Measurements from ENCODE around the gene NOLC1.

NOLC1 gene

GRCh38 chr10:102151774-102152544, at the start of gene NOLC1:
NOLC1 (plus strand) TSS chr10:102152389; CDS start chr10:102152411, 22 bp downstream.
- DNase-seq: peak; percentile 75 to 99 (median 93)

GRCh38 chr10:102102421-102102820, 49.8 kb upstream of the NOLC1 start:
- DNase-seq: no peak

- no peak for DNase-seq
Measured at GRCh38 chr10:102106998-102107397, 45.2 kb upstream of the NOLC1 start.

GRCh38 chr10:102109166-102110116, 42.7 kb upstream of the NOLC1 start:
- DNase-seq: no peak

- DNase-seq: no peak
Measured at GRCh38 chr10:102111276-102111675, 40.9 kb upstream of the NOLC1 start.

- no peak for DNase-seq
Measured at GRCh38 chr10:102112210-102112817, 39.9 kb upstream of the NOLC1 start.

GRCh38 chr10:102113261-102113955, 38.8 kb upstream of the NOLC1 start:
- no peak for DNase-seq

- peak in 5 of 14 donors; percentile 26 to 63 (median 45) for DNase-seq
Measured at GRCh38 chr10:102113956-102114857, 38.0 kb upstream of the NOLC1 start.

GRCh38 chr10:102114861-102115618, 37.1 kb upstream of the NOLC1 start:
- peak; percentile 32 to 90 (median 81) for DNase-seq

GRCh38 chr10:102115775-102116174, 36.4 kb upstream of the NOLC1 start:
- DNase-seq: peak in 1 of 14 donors; percentile 3

GRCh38 chr10:102116656-102117055, 35.5 kb upstream of the NOLC1 start:
- peak in 1 of 14 donors; percentile 2 for DNase-seq

- DNase-seq: peak in 13 of 14 donors; percentile 69 to 94 (median 85)
Measured at GRCh38 chr10:102117391-102118159, 34.6 kb upstream of the NOLC1 start.

- DNase-seq: peak in 11 of 14 donors; percentile 21 to 51 (median 45)
Measured at GRCh38 chr10:102118867-102119266, 33.3 kb upstream of the NOLC1 start.

GRCh38 chr10:102119417-102120141, 32.6 kb upstream of the NOLC1 start:
- peak in 11 of 14 donors; percentile 37 to 74 (median 53) for DNase-seq

GRCh38 chr10:102120142-102120990, 31.8 kb upstream of the NOLC1 start, which contains the start of gene LDB1:
LDB1 (minus strand) TSS chr10:102120368; CDS start chr10:102120110, 258 bp downstream.
- DNase-seq: peak in 13 of 14 donors; percentile 46 to 88 (median 78)

GRCh38 chr10:102120991-102121738, 31.0 kb upstream of the NOLC1 start:
- peak in 12 of 14 donors; percentile 31 to 65 (median 54) for DNase-seq

Measured in C1 segment of cervical spinal cord (tissue), 14 donors.